OCI-LY7 (cell line): ENCODE results near the gene TULP4.

Source experiments
- CTCF ChIP-seq: fragments of 200-600 bp; sonication (generic); conservative IDR thresholded peaks from 2 replicates; pipeline ENCODE4 v1.5.1; 2014; ENCODE audit warnings: mild to moderate bottlenecking, antibody characterized with exemption, low read length, moderate library complexity, mixed read lengths
- EZH2phosphoT487 ChIP-seq: fragments of 200-600 bp; sonication (generic); IDR thresholded peaks from 2 replicates; pipeline ENCODE4 v1.6.1; 2018; ENCODE audit warnings: low read depth, borderline replicate concordance, mild to moderate bottlenecking, mixed run types, antibody characterized with exemption, low read length, moderate library complexity, mixed read lengths

DNA sequence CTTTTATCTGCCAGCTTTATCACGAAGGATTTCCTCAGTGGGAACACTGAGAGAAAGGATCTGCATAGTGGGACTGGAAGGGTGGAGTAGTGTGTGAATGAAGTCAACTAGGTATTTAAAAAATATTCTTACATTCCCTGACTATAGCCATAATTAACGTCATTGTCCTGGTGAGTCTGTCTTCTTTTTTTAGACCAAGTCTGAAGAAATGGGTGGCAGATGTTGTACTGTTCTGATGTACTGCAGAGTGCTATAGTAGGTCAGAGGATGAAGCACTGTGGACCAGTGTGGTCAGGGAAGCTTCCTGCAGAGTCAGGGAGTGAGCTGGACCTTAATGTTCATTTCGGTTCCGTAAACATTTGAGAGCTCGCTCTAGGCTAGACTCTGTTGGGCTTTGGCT lies 11.9 kb downstream of the TULP4 start:
- TF ChIP-seq CTCF (no peak), EZH2phosphoT487 (no peak)
